Activated T-helper 1 cell treated with anti-CD3 and anti-CD28 coated beads, Interleukin-12 subunit alpha, Interleukin-12 subunit beta, Interleukin-2, Interleukin-4 antibody, amounts not matched to agents 30 ng/mL and 10 ng/mL and 1 ng/mL, durations not matched to agents 14 hours and 24 hours and 36 hours (primary cell): Measurements from ENCODE around the gene EFEMP1. TPM values are rescaled to one million over a fixed set of nuclear protein-coding genes. Genes with fewer than 3 reads are reported as not detected.

ENCODE experiments used
- DNase-seq: peaks from one replicate; pipeline ENCODE4 v3.0.0; 2021; ENCODE audit warnings: low spot score
- H3K27ac Mint-ChIP-seq: one replicate; pipeline ENCODE4 v1.8.0; 2021; ENCODE audit warnings: mild to moderate bottlenecking, mixed read lengths
- H3K27me3 Mint-ChIP-seq: one replicate; pipeline ENCODE4 v1.8.0; 2022; ENCODE audit warnings: mild to moderate bottlenecking, moderate library complexity, mixed read lengths; ENCODE audit not compliant: insufficient read depth
- H3K36me3 Mint-ChIP-seq: one replicate; pipeline ENCODE4 v1.8.0; 2021; ENCODE audit warnings: low read depth, mixed read lengths
- H3K4me1 Mint-ChIP-seq: one replicate; pipeline ENCODE4 v1.8.0; 2021; ENCODE audit warnings: low read depth, mixed read lengths
- H3K4me3 Mint-ChIP-seq: one replicate; pipeline ENCODE4 v1.8.0; 2021; ENCODE audit warnings: mild to moderate bottlenecking, moderate library complexity, mixed read lengths
- H3K9me3 Mint-ChIP-seq: one replicate; pipeline ENCODE4 v1.8.0; 2021; ENCODE audit warnings: mixed read lengths
- intact Hi-C: fragments of 100-400 bp; cut with micrococcal nuclease; formaldehyde crosslinking; loops from one replicate; pipeline ENCODE4 v1.15.1; 2024
- total RNA-seq: library from RNA; stranded (reverse); gene quantifications from 2 replicates; pipeline ENCODE4 v1.2.3, GENCODE V29; 2022

Gene EFEMP1
- total RNA-seq, 1 donor from 2014 or later: not detected

- H3K4me3 Mint-ChIP-seq: no peak overlapping the region
- H3K27ac Mint-ChIP-seq: no peak overlapping the region
- H3K9me3 Mint-ChIP-seq: no peaks in the 10 kb centered on the region
- H3K27me3 Mint-ChIP-seq: no peaks in the 10 kb centered on the region
- H3K36me3 Mint-ChIP-seq: no peaks in the 10 kb centered on the region
- H3K4me1 Mint-ChIP-seq: no peaks in the 10 kb centered on the region
- DNase-seq: no peak
- intact Hi-C loops: no loop called here
Measured at GRCh38 chr2:55951533-55951932, 28.0 kb upstream of the EFEMP1 start.

- Mint-ChIP-seq H3K9me3 (no peaks in the 10 kb centered on the region), H3K27me3 (no peaks in the 10 kb centered on the region), H3K36me3 (no peaks in the 10 kb centered on the region), H3K4me3 (no peak overlapping the region), H3K27ac (no peak overlapping the region), H3K4me1 (no peaks in the 10 kb centered on the region)
- DNase-seq: no peak
- intact Hi-C loops: no loop called here
Measured at GRCh38 chr2:55949613-55950012, 26.0 kb upstream of the EFEMP1 start.

- Mint-ChIP-seq H3K4me1 (no peaks in the 10 kb centered on the region), H3K36me3 (no peaks in the 10 kb centered on the region), H3K4me3 (no peak overlapping the region), H3K9me3 (no peaks in the 10 kb centered on the region), H3K27me3 (no peaks in the 10 kb centered on the region), H3K27ac (no peak overlapping the region)
- no peak for DNase-seq
- intact Hi-C loops: no loop called here
Measured at GRCh38 chr2:55949211-55949610, 25.6 kb upstream of the EFEMP1 start.

GRCh38 chr2:55948176-55948923, 24.8 kb upstream of the EFEMP1 start:
- no peaks in the 10 kb centered on the region for H3K4me1 Mint-ChIP-seq
- H3K36me3 Mint-ChIP-seq: no peaks in the 10 kb centered on the region
- H3K4me3 Mint-ChIP-seq: no peak overlapping the region
- H3K27me3 Mint-ChIP-seq: no peaks in the 10 kb centered on the region
- no peak for DNase-seq
- H3K9me3 Mint-ChIP-seq: no peaks in the 10 kb centered on the region
- intact Hi-C loops: no loop called here
- H3K27ac Mint-ChIP-seq: no peak overlapping the region

- intact Hi-C loops: no loop called here
- Mint-ChIP-seq H3K4me3 (no peak overlapping the region), H3K36me3 (no peaks in the 10 kb centered on the region), H3K27me3 (no peaks in the 10 kb centered on the region), H3K9me3 (no peaks in the 10 kb centered on the region), H3K27ac (no peak overlapping the region), H3K4me1 (no peaks in the 10 kb centered on the region)
- DNase-seq: no peak
Measured at GRCh38 chr2:55947752-55948151, 24.2 kb upstream of the EFEMP1 start.

GRCh38 chr2:55946793-55947192, 23.2 kb upstream of the EFEMP1 start:
- Mint-ChIP-seq H3K9me3 (no peaks in the 10 kb centered on the region), H3K27me3 (no peaks in the 10 kb centered on the region), H3K4me3 (no peak overlapping the region), H3K27ac (no peak overlapping the region), H3K4me1 (no peaks in the 10 kb centered on the region), H3K36me3 (no peaks in the 10 kb centered on the region)
- DNase-seq: no peak
- intact Hi-C loops: no loop called here

- Mint-ChIP-seq H3K4me1 (no peaks in the 10 kb centered on the region), H3K27ac (no peak overlapping the region), H3K27me3 (no peaks in the 10 kb centered on the region), H3K36me3 (no peaks in the 10 kb centered on the region), H3K4me3 (no peak overlapping the region), H3K9me3 (no peaks in the 10 kb centered on the region)
- DNase-seq: no peak
- intact Hi-C loops: no loop called here
Measured at GRCh38 chr2:55943466-55943865, 19.9 kb upstream of the EFEMP1 start.

GRCh38 chr2:55936351-55936750, 12.8 kb upstream of the EFEMP1 start:
- no peaks in the 10 kb centered on the region for H3K4me1 Mint-ChIP-seq
- no peaks in the 10 kb centered on the region for H3K9me3 Mint-ChIP-seq
- no peaks in the 10 kb centered on the region for H3K36me3 Mint-ChIP-seq
- intact Hi-C loops: no loop called here
- no peak for DNase-seq
- no peak overlapping the region for H3K4me3 Mint-ChIP-seq
- H3K27ac Mint-ChIP-seq: no peak overlapping the region
- H3K27me3 Mint-ChIP-seq: no peaks in the 10 kb centered on the region

- Mint-ChIP-seq H3K27me3 (no peaks in the 10 kb centered on the region), H3K36me3 (no peaks in the 10 kb centered on the region), H3K27ac (no peak overlapping the region), H3K9me3 (no peaks in the 10 kb centered on the region), H3K4me3 (no peak overlapping the region), H3K4me1 (no peaks in the 10 kb centered on the region)
- intact Hi-C loops: no loop called here
- no peak for DNase-seq
Measured at GRCh38 chr2:55934337-55934736, 10.8 kb upstream of the EFEMP1 start.

GRCh38 chr2:55932843-55933242, 9.3 kb upstream of the EFEMP1 start:
- no peak for DNase-seq
- Mint-ChIP-seq H3K4me1 (no peaks in the 10 kb centered on the region), H3K27me3 (peaks cover 2% of the 10 kb centered on the region), H3K4me3 (no peak overlapping the region), H3K36me3 (no peaks in the 10 kb centered on the region), H3K27ac (no peak overlapping the region), H3K9me3 (no peaks in the 10 kb centered on the region)
- intact Hi-C loops: no loop called here

GRCh38 chr2:55931281-55931680, 7.7 kb upstream of the EFEMP1 start:
- H3K27me3 Mint-ChIP-seq: peaks cover 2% of the 10 kb centered on the region
- DNase-seq: no peak
- intact Hi-C loops: no loop called here
- H3K4me3 Mint-ChIP-seq: no peak overlapping the region
- no peaks in the 10 kb centered on the region for H3K4me1 Mint-ChIP-seq
- H3K9me3 Mint-ChIP-seq: no peaks in the 10 kb centered on the region
- H3K27ac Mint-ChIP-seq: no peak overlapping the region
- no peaks in the 10 kb centered on the region for H3K36me3 Mint-ChIP-seq

GRCh38 chr2:55929476-55929875, 5.9 kb upstream of the EFEMP1 start:
- Mint-ChIP-seq H3K4me3 (no peak overlapping the region), H3K36me3 (no peaks in the 10 kb centered on the region), H3K27me3 (peaks cover 9% of the 10 kb centered on the region), H3K4me1 (no peaks in the 10 kb centered on the region), H3K9me3 (no peaks in the 10 kb centered on the region), H3K27ac (no peak overlapping the region)
- intact Hi-C loops: no loop called here
- no peak for DNase-seq

- no peak overlapping the region for H3K4me3 Mint-ChIP-seq
- DNase-seq: no peak
- no peaks in the 10 kb centered on the region for H3K36me3 Mint-ChIP-seq
- H3K27me3 Mint-ChIP-seq: peaks cover 27% of the 10 kb centered on the region
- no peaks in the 10 kb centered on the region for H3K4me1 Mint-ChIP-seq
- intact Hi-C loops: no loop called here
- H3K9me3 Mint-ChIP-seq: no peaks in the 10 kb centered on the region
- no peak overlapping the region for H3K27ac Mint-ChIP-seq
Measured at GRCh38 chr2:55926974-55927373, 3.4 kb upstream of the EFEMP1 start.

GRCh38 chr2:55926246-55926645, 2.7 kb upstream of the EFEMP1 start:
- H3K27ac Mint-ChIP-seq: no peak overlapping the region
- intact Hi-C loops: no loop called here
- no peak for DNase-seq
- H3K9me3 Mint-ChIP-seq: no peaks in the 10 kb centered on the region
- no peaks in the 10 kb centered on the region for H3K4me1 Mint-ChIP-seq
- peaks cover 29% of the 10 kb centered on the region for H3K27me3 Mint-ChIP-seq
- H3K36me3 Mint-ChIP-seq: no peaks in the 10 kb centered on the region
- H3K4me3 Mint-ChIP-seq: no peak overlapping the region
